Heart left ventricle (tissue), 16 donors: ENCODE results near the gene CDH24. TPM values are rescaled to one million over a fixed set of nuclear protein-coding genes. Genes with fewer than 3 reads are reported as not detected.

Experiments used
- ATAC-seq, 4 donors: fragments of 200-7000 bp; cut with Tn5 transposase; one replicate each; pipeline ENCODE4 v1.9.1; 2020 to 2022; ENCODE audit warnings: moderate library complexity in 4 of 4, mild to moderate bottlenecking in 3 of 4, moderate number of reproducible peaks in 1 of 4
- DNase-seq, 5 donors: peaks; one replicate each; pipeline ENCODE4 v3.0.0-alpha.2; 2020
- H3K27ac ChIP-seq, 12 donors: fragments of 200-600 bp; sonication (generic) in 4 of 12; one replicate each; pipeline versions ENCODE4 v1.5.0 to v1.8.0; 2016 to 2022; ENCODE audit warnings: mild to moderate bottlenecking in 2 of 12
- H3K27me3 ChIP-seq, 9 donors: fragments of 200-600 bp; sonication (generic) in 2 of 9; one replicate each; pipeline versions ENCODE4 v1.5.1 to v1.8.0; 2016 to 2022; ENCODE audit warnings: mild to moderate bottlenecking in 3 of 9
- H3K36me3 ChIP-seq, 9 donors: fragments of 200-600 bp; sonication (generic) in 2 of 9; one replicate each; pipeline versions ENCODE4 v1.5.0 to v1.8.0; 2018 to 2022; ENCODE audit warnings: mild to moderate bottlenecking in 2 of 9
- H3K4me1 ChIP-seq, 12 donors: fragments of 200-600 bp; sonication (generic) in 4 of 12; one replicate each; pipeline versions ENCODE4 v1.5.0 to v1.8.0; 2016 to 2022; ENCODE audit warnings: mild to moderate bottlenecking in 3 of 12
- H3K4me3 ChIP-seq, 12 donors: fragments of 200-600 bp; sonication (generic) in 4 of 12; one replicate each; pipeline versions ENCODE4 v1.5.0 to v1.8.0; 2017 to 2022; ENCODE audit warnings: mild to moderate bottlenecking in 9 of 12, moderate library complexity in 4 of 12
- H3K9me3 ChIP-seq, 12 donors: fragments of 200-600 bp; sonication (generic) in 4 of 12; one replicate each; pipeline versions ENCODE4 v1.5.0 to v1.8.0; 2016 to 2022; ENCODE audit warnings: mild to moderate bottlenecking in 1 of 12
- POLR2A ChIP-seq, 2 donors: fragments of 450-650 bp; IDR thresholded peaks; one replicate each; pipeline ENCODE4 v1.6.1; 2017; ENCODE audit warnings: antibody characterized with exemption in 2 of 2, mild to moderate bottlenecking in 2 of 2, moderate library complexity in 2 of 2
- WGBS, 4 donors: extraction: QIAGEN DNeasy Blood & Tissue Kit in 2 of 4; methylation state at CpG; one replicate each; pipeline versions ENCODE4 v1.1.5 to v1.1.7; 2013 to 2018; 5-methylcytosine and 5-hydroxymethylcytosine counted together
- intact Hi-C, 10 donors: fragments of 100-400 bp; cut with DNase I; formaldehyde crosslinking; loops; one replicate each; pipeline versions ENCODE4 v1.11.1 to v1.14.2; 2022
- polyA plus RNA-seq, 2 donors: library from polyadenylated mRNA; stranded (reverse); fragments of 200-250 nt; gene quantifications; one replicate each; pipeline ENCODE4 v1.2.3, GENCODE V29; 2013
- total RNA-seq, 9 donors: library from RNA; depleted of rRNA in 2 of 9; stranded (reverse); fragments of >200 nt in 2 of 9; fragmentation: NEBNext Ultra II Directional in 3 of 9; extraction: Animal tissue kit (Norgen Biotek cat#: 25700) in 3 of 9; gene quantifications; one replicate each; pipeline versions ENCODE4 v1.1.0 to v1.2.4, GENCODE V29; 2016 to 2023
- TF ChIP-seq, protein P1 (sequence below), 12 donors: fragments of 200-600 bp; sonication (generic) in 4 of 12; IDR thresholded peaks; one replicate each; pipeline versions ENCODE4 v1.5.0 to v1.8.0; 2018 to 2022; ENCODE audit warnings: antibody characterized with exemption in 12 of 12, mild to moderate bottlenecking in 5 of 12
- donor health status: ischemic (EF 13 %, LVEDD 7.1; RV severe dilation, severe dysfunction).
- donor health status: healthy with polysubstance abuse.
- donor health status: DM: no; HTN: yes; CAD: no.
- donor health status: DM: no; HTN: no; CAD: no.
- donor health status: ischemic (EF 25% LVEDD 6.9; RV normal size, moderate dysfunction).
- donor health status: ischemic (EF 25% LVEDD 5.7; RV mildly dilated, moderate dysfunction).
- donor health status: healthy.
- donor health status: DM: yes; HTN: yes; CAD: no.
- donor health status: ischemic (EF 35%, LVEDD 5.7; RV mildly dilated, moderate dysfunction).
- donor health status: nonischemic (EF 11% LVEDD 7.7; RV severe dilation, severe dysfunction).
- donor health status: DM: yes; HTN: yes; CAD: no.
- donor health status: PGD.
- donor health status: ischemic (EF 29% LVEDD 5.4; RV normal size, mild dysfunction).
- donor health status: nonischemic (EF 23%, LVEDD 6.1; RV moderate dilation, normal function).

Gene CDH24
- total and polyA plus RNA-seq, 11 donors = 0.72 to 3.3 (median 1.9) TPM

DNA sequence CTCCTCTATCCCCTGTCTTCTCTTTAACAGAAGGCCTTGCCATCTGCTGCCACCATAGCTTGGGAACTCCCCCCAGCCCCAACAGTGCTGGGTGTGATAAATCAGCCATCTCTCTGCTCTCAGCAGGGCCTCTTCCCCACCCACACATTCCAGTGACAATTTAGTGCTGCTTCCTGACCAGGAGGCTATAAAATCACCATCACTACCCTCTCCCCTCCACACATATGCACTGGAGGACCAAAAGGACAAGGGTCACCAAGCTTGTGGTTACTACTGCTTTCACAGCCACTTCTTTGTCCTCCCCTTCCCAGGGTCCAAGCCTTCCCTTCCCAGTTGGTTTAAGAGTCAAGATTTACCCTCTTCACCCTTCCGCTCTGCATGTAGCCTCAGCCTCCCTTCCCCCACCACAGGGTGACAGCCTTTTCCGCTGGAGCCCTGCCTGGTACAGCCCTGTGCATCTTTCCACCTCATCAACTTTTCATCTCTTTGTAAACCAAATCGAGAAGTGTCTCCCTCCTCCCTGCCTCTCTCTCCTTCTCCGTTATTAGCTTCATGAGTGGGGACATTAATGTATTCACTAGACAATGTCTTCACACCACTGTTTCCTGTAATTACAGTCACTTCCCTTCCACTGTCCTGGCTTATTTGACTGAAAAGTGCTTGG, 32.0 kb downstream of the CDH24 start:
- WGBS, 4 donors = 66 to 77% (median 73%) methylated on average over 4 of the region's 4 CpGs
- Histone ChIP-seq H3K27me3 (no peaks in the 10 kb centered on the region), H3K4me1 (peaks cover 0 to 23% (median 4%) of the 10 kb centered on the region in 12 donors), H3K36me3 (peaks cover 0 to 60% (median 50%) of the 10 kb centered on the region in 9 donors), H3K27ac (no peak overlapping the region), H3K4me3 (no peak overlapping the region), H3K9me3 (no peaks in the 10 kb centered on the region)
- ATAC-seq (peak in 1 of 4 donors; percentile 19), DNase-seq (no peak)
- intact Hi-C loops = no loop called here
- TF ChIP-seq, protein P1, sequence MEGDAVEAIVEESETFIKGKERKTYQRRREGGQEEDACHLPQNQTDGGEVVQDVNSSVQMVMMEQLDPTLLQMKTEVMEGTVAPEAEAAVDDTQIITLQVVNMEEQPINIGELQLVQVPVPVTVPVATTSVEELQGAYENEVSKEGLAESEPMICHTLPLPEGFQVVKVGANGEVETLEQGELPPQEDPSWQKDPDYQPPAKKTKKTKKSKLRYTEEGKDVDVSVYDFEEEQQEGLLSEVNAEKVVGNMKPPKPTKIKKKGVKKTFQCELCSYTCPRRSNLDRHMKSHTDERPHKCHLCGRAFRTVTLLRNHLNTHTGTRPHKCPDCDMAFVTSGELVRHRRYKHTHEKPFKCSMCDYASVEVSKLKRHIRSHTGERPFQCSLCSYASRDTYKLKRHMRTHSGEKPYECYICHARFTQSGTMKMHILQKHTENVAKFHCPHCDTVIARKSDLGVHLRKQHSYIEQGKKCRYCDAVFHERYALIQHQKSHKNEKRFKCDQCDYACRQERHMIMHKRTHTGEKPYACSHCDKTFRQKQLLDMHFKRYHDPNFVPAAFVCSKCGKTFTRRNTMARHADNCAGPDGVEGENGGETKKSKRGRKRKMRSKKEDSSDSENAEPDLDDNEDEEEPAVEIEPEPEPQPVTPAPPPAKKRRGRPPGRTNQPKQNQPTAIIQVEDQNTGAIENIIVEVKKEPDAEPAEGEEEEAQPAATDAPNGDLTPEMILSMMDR (IDR thresholded peaks at IDR 0.05) = no peak
- TF ChIP-seq POLR2A (IDR thresholded peaks at IDR 0.05) = no peak

DNA sequence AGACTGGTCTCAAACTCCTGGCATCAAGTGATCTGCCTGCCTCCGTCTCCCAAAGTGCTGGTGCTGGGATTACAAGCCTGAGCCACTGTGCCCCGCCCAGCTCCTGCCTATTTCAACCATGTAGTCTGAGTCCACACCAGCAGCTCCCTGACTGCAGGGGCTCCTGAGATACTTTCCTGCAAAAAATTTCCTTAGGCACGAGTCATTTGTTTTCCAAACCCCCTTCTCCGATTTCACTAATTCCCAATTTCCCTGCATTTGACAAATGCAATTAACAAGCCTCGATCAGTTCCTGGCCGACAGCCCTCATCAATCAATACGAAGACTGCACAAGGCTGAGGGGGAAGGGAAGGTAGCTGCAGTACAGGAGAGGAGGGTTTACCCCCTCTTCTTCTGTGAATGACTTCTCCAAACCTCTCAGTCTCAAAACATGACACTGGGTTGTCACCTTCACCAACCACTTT, 32.7 kb downstream of the CDH24 start:
- WGBS, 4 donors = 75 to 89% (median 75%) methylated on average over 7 of the region's 7 CpGs
- intact Hi-C loops = no loop called here
- ATAC-seq (no peak), DNase-seq (no peak)
- no peak overlapping the region for H3K27ac ChIP-seq
- H3K4me3 ChIP-seq = no peak overlapping the region
- no peaks in the 10 kb centered on the region for H3K9me3 ChIP-seq
- no peaks in the 10 kb centered on the region for H3K27me3 ChIP-seq
- H3K36me3 ChIP-seq = peaks cover 0 to 56% (median 48%) of the 10 kb centered on the region in 9 donors
- peaks cover 0 to 23% (median 4%) of the 10 kb centered on the region in 12 donors for H3K4me1 ChIP-seq
- no peak for TF ChIP-seq POLR2A (IDR thresholded peaks at IDR 0.05)
- TF ChIP-seq, protein P1 (IDR thresholded peaks at IDR 0.05) = no peak

DNA sequence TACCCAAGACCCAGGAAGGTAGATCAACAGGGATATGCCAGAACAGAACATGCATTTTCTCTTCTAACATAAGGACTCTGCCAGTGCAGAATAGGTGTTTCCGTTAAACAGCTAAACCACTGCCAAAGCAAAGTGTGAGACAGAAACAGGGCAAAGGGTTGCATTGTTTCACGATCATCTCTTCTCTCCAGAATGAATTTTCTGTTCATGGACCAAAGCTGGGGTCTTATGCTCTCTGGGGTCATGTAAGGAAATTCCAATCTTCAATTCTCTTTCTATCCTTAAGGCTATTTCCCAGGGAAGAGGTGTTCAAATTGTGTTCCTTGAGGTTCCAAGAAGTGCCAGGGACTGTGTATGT, 33.5 kb downstream of the CDH24 start:
- H3K36me3 ChIP-seq = peaks cover 0 to 48% (median 40%) of the 10 kb centered on the region in 9 donors
- no peak overlapping the region for H3K4me3 ChIP-seq
- DNase-seq (no peak), ATAC-seq (no peak)
- no peaks in the 10 kb centered on the region for H3K27me3 ChIP-seq
- H3K4me1 ChIP-seq = peaks cover 0 to 17% (median 3%) of the 10 kb centered on the region in 12 donors
- TF ChIP-seq, protein P1 (IDR thresholded peaks at IDR 0.05) = no peak
- TF ChIP-seq POLR2A (IDR thresholded peaks at IDR 0.05) = no peak
- WGBS, 4 donors = 89 to 96% (median 95%) methylated on average over 2 of the region's 2 CpGs
- H3K9me3 ChIP-seq = no peaks in the 10 kb centered on the region
- intact Hi-C loops = no loop called here
- H3K27ac ChIP-seq = no peak overlapping the region

DNA sequence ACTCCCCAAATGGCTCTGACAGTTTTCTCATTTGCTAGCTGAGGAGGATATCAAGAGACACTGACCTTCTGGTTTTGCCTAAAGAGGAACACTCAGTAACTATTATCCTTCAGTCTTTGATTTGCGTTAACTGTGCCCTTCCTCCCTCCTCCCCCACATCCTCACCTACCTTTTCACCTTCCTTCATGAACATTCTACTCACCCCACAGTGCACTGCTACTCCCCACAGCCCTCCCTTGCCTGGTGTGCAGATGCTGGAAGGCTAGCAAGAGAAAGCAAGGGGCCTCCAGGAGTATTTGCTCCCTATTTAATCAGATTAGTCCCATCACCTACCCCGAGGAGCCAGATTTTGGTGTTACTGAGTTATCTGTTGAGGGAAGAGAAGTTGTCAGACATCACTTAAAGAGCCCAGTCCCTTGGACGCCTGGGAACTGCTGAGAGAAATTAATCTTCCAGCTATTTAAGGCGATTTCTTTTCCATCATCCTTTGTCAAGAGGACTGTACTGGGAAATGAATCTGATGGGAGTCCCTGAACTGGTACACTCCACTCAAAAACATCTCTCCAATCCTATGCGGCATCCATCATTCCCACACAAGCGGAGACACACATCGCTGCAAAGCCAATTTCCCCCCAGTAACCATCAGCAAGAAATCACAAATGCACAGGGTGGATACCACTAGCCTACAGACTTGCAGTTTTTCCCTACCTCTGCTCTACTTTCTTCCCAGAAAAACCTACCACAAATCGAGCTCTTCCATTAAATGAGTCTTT, 34.1 kb downstream of the CDH24 start:
- intact Hi-C loops = no loop called here
- TF ChIP-seq, protein P1 (IDR thresholded peaks at IDR 0.05) = no peak
- no peak for TF ChIP-seq POLR2A (IDR thresholded peaks at IDR 0.05)
- ATAC-seq (no peak), DNase-seq (no peak)
- no peak overlapping the region for H3K27ac ChIP-seq
- peaks cover 0 to 42% (median 34%) of the 10 kb centered on the region in 9 donors for H3K36me3 ChIP-seq
- H3K4me1 ChIP-seq = peaks cover 0 to 13% (median 0%) of the 10 kb centered on the region in 12 donors
- no peaks in the 10 kb centered on the region for H3K9me3 ChIP-seq
- H3K27me3 ChIP-seq = no peaks in the 10 kb centered on the region
- WGBS, 4 donors = 80 to 82% (median 81%) methylated on average over 8 of the region's 8 CpGs
- H3K4me3 ChIP-seq = no peak overlapping the region
